ENCODE measurements around the gene DUSP14.
A peak's percentile ranks its signal among the peaks of the same experiment; 100 is the strongest.

The DUSP14 gene

GRCh38 chr17:37518826-37519225 lies 29.1 kb downstream of the DUSP14 start:
- no peak for DNase-seq

- DNase-seq: no peak
These were observed 29.7 kb downstream of the DUSP14 start for GRCh38 chr17:37519251-37519985.

DNA sequence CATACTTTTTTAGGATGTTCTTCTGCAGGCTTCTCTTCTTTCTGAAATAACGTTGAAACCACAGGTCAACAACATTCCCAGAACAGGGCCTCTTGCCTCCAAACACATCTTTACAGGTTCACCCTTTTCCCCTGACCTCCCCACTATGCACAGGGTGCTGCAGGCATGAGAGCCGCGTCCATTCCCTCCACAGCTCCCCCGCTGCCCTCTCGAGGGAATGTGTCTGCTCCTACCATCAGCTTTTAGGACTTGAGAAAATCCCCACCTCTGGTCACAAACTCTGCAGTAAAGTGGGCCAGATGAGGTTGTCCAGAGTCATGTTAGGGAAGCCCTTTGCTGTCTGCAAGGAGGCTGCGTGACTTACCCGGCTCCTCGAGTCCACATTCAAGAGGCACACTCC lies 30.5 kb downstream of the DUSP14 start:
- DNase-seq: no peak

DNA sequence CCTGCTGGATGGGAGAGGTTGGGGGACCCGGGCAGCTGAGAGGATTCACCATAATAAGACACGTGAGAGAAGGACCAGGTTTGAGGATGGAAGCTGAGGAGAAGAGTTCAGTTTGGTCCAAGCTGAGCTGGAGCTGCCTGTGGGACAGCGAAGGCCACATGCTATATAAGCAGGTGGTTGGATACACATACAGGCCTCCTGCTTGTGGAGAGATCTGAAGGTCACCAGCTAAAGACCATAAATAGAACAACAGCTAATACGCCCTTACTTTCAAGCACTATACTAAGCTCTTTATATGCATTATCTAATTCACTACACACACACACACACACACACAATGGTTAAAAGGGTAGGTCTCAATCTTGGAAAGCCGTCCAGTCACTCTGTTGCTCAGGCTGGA lies 32.1 kb downstream of the DUSP14 start:
- DNase-seq: no peak

DNA sequence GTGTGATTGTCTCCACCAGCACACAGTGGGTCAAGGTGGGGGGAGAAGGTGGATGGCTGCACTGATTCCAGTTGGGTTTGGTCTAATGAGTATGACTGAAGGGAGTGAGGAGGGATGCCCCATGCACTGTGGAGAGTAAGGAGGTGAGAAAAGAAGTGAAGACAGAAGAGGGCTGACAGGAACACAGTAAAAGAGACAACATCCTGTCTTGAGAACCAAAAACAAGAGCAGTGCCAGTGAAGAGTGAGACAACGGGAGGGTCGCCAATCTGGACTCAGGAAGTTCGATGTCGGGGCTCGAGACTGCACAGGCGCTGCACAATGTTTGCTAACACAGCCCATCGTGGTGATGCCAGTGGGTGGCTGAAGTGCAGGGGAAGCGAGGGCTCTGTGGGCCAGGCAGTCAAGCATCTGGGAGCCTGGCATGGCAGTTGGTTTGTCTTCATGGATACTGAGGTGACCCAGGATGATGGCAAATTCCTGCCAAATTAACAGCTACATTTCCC lies 34.1 kb downstream of the DUSP14 start:
- no peak for DNase-seq

- DNase-seq: peak; percentile 63
These were observed 37.7 kb downstream of the DUSP14 start for GRCh38 chr17:37527249-37527851.

DNA sequence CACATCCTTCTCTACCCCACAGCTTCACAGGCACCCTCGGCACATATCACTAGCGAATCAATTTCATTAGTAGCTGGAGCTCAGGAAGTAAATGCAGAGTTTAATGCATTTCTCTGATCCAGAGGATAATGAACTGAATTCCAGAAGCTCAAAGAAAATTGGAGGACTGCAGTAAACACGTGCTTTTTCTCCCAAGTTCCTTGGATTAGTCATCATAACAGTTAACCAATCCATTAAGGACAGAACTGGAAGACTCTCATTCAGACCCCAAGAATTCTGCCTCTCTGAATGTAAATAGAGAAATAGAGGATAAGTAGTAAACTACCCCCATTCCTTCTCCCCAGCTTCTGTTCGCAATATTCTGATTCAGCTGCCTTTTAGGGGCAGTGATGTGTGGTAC lies 40.7 kb downstream of the DUSP14 start:
- no peak for DNase-seq

DNA sequence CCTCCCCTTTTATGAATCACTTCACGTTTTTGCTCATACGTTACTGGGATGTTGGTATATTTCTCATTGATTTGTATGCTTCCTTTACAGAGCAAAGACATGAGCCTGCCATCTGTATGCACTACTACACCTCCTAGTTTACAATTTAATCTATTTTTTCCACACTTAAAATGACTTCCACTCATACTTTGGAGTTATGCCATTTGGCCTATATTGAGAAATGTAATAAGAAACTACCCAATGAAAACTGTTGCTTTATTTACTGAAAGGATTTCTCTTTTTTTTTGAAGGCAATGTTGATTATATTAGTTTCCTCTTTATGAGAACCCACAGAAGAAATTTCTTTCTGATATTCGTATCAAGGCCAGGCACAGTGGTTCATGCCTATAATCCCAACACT lies 43.1 kb downstream of the DUSP14 start:
- DNase-seq: no peak

DNA sequence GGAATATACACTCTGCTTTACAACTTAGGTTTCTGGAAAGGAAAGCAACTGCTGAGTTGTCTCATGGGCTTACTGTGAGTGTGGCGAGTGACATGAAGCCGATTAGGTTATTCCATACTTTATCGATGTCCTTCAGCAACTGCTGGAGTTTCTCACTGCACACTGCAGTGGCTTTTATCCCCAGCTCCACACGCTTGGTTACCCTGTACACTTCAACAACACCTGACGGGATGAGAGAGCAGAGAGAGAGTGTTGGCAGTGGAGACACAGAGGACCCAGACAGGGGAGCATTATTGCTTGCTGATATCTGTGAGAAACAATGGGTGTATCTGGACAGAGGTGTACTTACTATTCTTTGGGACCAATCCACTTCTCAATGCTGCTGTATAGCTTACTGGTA lies 46.2 kb downstream of the DUSP14 start:
- DNase-seq: no peak

DNA sequence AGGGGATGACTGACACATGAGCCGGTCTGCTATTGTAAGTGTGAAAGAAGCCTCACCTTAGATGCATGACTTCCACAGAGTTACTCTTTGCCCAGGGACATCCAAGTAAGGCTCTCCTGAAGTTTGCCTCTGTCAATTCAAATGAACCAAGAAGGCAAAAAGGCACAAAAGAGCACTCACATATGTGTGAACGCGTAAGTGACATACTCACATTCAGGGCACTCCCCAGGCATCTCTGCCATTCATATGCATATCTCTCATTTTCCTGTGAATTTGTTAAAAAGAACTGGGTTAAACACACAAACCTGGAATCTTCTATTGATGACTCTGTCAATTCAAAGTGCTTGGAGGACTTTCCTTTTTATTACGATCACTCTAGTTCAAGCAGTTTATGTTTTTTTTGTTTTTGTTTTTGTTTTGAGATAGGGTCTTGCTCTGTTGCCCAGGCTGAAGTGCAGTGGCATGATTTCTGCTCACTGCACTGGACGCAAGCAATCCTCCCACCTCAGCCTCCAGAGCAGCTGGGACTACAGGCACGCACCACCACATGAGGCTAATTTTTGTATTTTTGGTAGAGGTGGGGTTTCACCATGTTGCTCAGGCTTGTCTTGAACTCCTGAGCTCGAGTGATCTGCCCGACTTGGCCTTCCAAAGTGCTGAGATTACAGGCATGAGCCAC lies 49.4 kb downstream of the DUSP14 start:
- no peak for DNase-seq

DNA sequence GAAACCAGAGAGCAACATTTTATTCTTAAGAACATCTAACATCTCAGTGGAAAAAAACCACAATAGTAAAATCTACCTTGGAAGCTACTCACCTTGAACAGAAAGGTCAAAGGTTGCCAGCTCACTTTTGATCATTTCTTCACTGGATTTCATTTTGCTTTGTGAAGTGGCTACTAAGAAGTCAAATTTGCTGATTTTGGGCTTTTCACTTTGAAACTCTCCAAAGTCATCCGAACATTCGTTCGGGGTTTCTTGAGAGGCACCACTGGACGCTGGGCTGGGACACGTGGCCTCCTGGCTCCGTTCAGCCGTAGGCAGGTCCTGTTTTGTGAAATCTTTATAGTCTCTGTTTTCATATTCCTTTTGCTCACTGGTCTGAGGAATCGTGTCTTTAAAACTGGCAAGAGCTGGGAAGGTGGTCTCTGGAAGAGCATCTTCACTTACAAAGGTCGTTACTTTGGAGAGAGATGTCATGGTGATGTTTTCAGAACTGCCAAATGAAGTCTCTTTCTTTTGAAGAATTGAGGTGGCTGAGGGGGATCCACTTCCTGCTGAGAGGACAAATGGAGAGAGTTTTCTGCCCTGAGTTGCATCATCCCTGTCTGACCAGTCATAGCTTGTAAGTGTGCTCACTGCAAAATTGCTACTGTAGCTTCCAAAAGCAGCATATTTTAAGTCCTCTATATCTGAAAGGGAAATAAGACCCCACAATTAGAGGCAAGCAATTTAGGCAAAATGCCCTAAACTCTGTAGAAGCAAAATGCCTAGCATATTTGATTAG lies 52.4 kb downstream of the DUSP14 start:
- no peak for DNase-seq

DNA sequence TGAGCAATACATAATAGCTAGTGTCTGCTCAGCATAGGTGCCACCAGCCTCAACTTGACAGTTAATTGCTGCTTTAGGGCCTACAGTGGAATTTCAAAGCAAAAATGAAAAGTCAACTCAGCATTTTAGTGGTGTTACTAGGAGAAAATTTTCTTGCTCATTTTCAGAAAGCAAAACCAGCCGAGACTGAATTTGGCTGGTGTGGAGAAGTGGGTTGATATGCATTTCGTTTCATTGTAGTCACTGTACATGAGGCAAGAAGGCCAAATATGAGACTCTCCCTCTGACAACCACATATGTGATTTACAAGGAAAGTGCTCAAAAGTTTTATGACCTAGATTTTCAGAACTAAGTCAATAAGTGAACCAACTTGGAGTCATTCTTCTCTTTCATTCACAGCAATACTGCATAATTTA lies 54.0 kb downstream of the DUSP14 start:
- no peak for DNase-seq

- DNase-seq: no peak
These were observed 55.8 kb downstream of the DUSP14 start for GRCh38 chr17:37545486-37545885.

GRCh38 chr17:37546302-37546701 lies 56.6 kb downstream of the DUSP14 start:
- no peak for DNase-seq

GRCh38 chr17:37547986-37548385 lies 58.3 kb downstream of the DUSP14 start:
- no peak for DNase-seq

DNA sequence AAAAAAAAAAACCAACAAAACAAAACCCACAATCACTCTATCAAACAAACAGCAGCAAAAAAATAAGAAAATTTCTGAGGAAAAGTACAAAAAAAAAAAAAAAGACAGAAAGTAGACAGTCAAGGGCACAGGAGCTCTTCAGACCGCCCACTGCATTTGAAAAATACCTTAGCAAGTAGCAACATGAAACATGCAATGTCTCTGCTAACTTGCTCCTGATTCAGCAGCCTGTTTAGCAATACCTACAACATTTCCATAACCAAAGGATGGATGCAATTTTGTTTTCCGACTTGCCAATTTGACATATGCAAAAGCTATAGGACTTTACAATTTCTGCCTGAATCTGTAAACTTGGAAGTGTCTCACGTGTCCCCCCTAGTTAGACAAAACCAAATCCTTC lies 62.1 kb downstream of the DUSP14 start:
- DNase-seq: no peak

DNA sequence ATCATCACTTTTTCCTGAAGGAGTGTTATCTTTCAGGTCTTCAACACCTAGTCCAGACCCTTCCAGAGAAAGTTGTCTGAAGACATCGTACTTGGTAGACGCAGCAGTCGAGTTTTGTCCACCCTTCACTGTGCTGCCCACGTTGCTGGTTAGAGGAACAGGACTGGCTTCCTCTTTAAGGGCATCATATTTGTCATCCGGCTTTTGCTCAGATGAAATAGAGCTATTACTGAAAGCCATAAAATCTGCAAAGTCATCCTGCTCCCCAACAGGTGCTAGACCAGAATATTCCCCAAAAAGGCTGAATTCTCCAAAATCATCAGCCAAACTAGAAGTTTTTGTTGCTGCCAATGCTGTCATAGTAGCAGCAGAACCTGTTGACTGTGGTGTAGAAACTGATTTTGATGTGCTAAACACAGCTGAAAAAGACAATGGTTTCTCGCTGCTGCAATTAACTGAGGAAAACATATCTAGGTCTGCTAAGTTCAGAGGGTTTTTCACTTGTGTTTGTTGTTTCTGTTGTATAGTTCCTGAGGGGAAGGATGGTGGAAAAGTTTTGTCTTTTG lies 63.8 kb downstream of the DUSP14 start:
- no peak for DNase-seq

DNA sequence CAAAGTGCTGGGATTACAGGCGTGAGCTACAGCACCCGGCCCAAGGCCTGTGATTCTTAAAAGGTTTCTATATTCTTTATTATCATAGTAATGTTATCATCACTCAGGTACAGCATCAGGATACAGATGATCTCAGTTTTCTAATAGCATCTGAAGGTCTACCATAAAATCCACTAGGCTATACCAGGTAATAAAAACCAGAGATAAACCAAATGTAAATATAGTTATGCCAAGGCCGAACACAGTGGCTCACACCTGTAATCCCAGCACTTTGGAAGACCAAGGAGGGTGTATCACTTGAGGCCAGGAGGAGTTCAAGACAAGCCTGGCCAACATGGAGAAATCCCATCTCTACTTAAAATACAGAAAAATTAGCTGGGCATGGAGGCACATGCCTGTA lies 65.7 kb downstream of the DUSP14 start:
- DNase-seq: no peak

DNA sequence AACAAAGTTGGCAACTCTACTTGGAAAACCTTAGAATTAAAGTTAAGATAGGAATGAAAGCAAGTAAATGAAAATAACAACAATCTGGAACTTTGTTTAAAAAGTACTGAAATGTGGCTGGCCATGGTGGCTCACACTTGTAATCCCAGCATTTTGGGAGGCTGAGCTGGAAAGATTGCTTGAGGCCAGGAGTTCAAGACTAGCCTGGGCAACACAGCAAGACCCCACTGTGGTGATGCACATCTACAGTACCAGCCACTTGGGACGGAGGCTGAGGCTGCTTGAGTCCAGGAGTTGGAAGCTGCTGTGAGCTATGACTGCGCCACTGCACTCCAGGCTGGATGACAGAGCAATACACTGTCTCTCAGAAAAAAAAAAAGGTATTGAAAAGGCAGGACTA lies 67.8 kb downstream of the DUSP14 start:
- no peak for DNase-seq

DNA sequence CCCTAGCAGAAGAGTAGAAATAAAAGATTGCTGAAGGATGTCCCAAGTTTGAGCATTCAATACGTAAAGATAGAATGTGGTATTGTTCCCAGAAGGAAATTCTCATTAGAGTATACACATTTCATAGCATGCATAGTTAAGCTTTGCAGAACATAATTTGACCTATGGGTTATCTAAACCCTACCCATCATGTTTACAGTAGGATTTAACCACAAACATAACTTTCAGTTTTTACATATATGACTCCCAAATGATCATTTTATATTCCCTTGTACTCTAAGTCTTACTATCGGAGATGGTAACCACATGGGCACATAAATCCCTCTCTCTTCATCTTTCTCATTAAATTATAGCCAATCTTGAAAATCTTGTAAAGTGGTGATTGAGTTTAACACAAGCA lies 68.6 kb downstream of the DUSP14 start:
- DNase-seq: no peak

- no peak for DNase-seq
These were observed 72.5 kb downstream of the DUSP14 start for GRCh38 chr17:37562016-37562745.

All from DMS79 treated with DMSO at 0.1 percent for 48 hours (cell line).